GM12875 (cell line): ENCODE data around the gene GFRA3.

ENCODE experiments used
- H3K4me3 ChIP-seq: one replicate; pipeline ENCODE4 v1.5.1; 2011; ENCODE audit warnings: low read depth, low read length, control low read depth
- CTCF ChIP-seq: IDR thresholded peaks from 2 replicates; pipeline ENCODE4 v1.5.1; 2011; ENCODE audit warnings: low read depth, mild to moderate bottlenecking, control low read depth, inconsistent platforms, low read length, moderate library complexity, borderline replicate concordance; ENCODE audit not compliant: insufficient read depth

Gene GFRA3

GRCh38 chr5:138287246-138287645, 12.8 kb upstream of the GFRA3 start:
- H3K4me3 ChIP-seq: no peak overlapping the region
- TF ChIP-seq CTCF: no peak

GRCh38 chr5:138282920-138283742, 8.7 kb upstream of the GFRA3 start:
- TF ChIP-seq CTCF: peak; percentile 35; the same call in 1 of the 2 replicates

GRCh38 chr5:138280915-138281314, 6.5 kb upstream of the GFRA3 start:
- TF ChIP-seq CTCF: no peak
- H3K4me3 ChIP-seq: no peak overlapping the region

More at GRCh38 chr5:138282920-138283742, 8.7 kb upstream of the GFRA3 start:
- no peak overlapping the region for H3K4me3 ChIP-seq

- TF ChIP-seq CTCF: 0 out of 2 replicates have a peak, but pooled peaks have one; percentile 2
- H3K4me3 ChIP-seq: no peak overlapping the region
Observed at GRCh38 chr5:138276402-138277054, 2.1 kb upstream of the GFRA3 start.

GRCh38 chr5:138275895-138276294, 1.5 kb upstream of the GFRA3 start:
- no peak overlapping the region for H3K4me3 ChIP-seq
- TF ChIP-seq CTCF: no peak

GRCh38 chr5:138275379-138275782, 960 bp upstream of the GFRA3 start:
- H3K4me3 ChIP-seq: no peak overlapping the region
- no peak for TF ChIP-seq CTCF

- peak overlapping the region; percentile 31 for H3K4me3 ChIP-seq
Observed at GRCh38 chr5:138273834-138274188, 610 bp downstream of the GFRA3 start.

More at GRCh38 chr5:138273834-138274188, 610 bp downstream of the GFRA3 start:
- no peak for TF ChIP-seq CTCF
